Measurements from ENCODE around the gene CAPN7.

Gene CAPN7

GRCh38 chr3:15267502-15267901 is 61.5 kb downstream of the CAPN7 start:
- no peaks in the 10 kb centered on the region for H3K27me3 ChIP-seq (ENCODE audit: insufficient read depth, low read depth, severe bottlenecking)
- no peak overlapping the region for H3K4me3 ChIP-seq (ENCODE audit: low read depth, low read length)
- H3K9me3 ChIP-seq (ENCODE audit: severe bottlenecking), result no peaks in the 10 kb centered on the region
- no peak overlapping the region for H3K27ac ChIP-seq
- no peak for DNase-seq
- H3K36me3 ChIP-seq, result peaks cover 46% of the 10 kb centered on the region
- no peak for TF ChIP-seq CTCF (IDR thresholded peaks at IDR 0.05; ENCODE audit: low read depth, low read length)

- DNase-seq, result peak; percentile 86
- Histone ChIP-seq H3K36me3 (peaks cover 41% of the 10 kb centered on the region), H3K27ac (peak overlapping the region; percentile 39), H3K27me3 (ENCODE audit: insufficient read depth, low read depth, severe bottlenecking) (no peaks in the 10 kb centered on the region), H3K4me3 (ENCODE audit: low read depth, low read length) (no peak overlapping the region), H3K9me3 (ENCODE audit: severe bottlenecking) (no peaks in the 10 kb centered on the region)
- peak; percentile 93 for TF ChIP-seq CTCF (IDR thresholded peaks at IDR 0.05; ENCODE audit: low read depth, low read length)
Measured at GRCh38 chr3:15268033-15268631, 62.1 kb downstream of the CAPN7 start.

GRCh38 chr3:15269091-15269989 is 63.3 kb downstream of the CAPN7 start:
- Histone ChIP-seq H3K27ac (no peak overlapping the region; the same call in 1 of the 2 replicates), H3K27me3 (ENCODE audit: insufficient read depth, low read depth, severe bottlenecking) (no peaks in the 10 kb centered on the region), H3K4me3 (ENCODE audit: low read depth, low read length) (no peak overlapping the region), H3K36me3 (peaks cover 41% of the 10 kb centered on the region), H3K9me3 (ENCODE audit: severe bottlenecking) (no peaks in the 10 kb centered on the region)
- DNase-seq, result no peak
- TF ChIP-seq CTCF (IDR thresholded peaks at IDR 0.05; ENCODE audit: low read depth, low read length), result no peak

GRCh38 chr3:15271030-15271429 is 65.0 kb downstream of the CAPN7 start:
- peaks cover 36% of the 10 kb centered on the region for H3K36me3 ChIP-seq
- TF ChIP-seq CTCF (IDR thresholded peaks at IDR 0.05; ENCODE audit: low read depth, low read length), result no peak
- DNase-seq, result no peak
- no peak overlapping the region for H3K27ac ChIP-seq
- H3K9me3 ChIP-seq (ENCODE audit: severe bottlenecking), result no peaks in the 10 kb centered on the region
- no peak overlapping the region for H3K4me3 ChIP-seq (ENCODE audit: low read depth, low read length)
- H3K27me3 ChIP-seq (ENCODE audit: insufficient read depth, low read depth, severe bottlenecking), result no peaks in the 10 kb centered on the region

GRCh38 chr3:15271785-15272381 is 65.8 kb downstream of the CAPN7 start:
- Histone ChIP-seq H3K36me3 (peaks cover 33% of the 10 kb centered on the region), H3K9me3 (ENCODE audit: severe bottlenecking) (no peaks in the 10 kb centered on the region), H3K27ac (no peak overlapping the region), H3K27me3 (ENCODE audit: insufficient read depth, low read depth, severe bottlenecking) (no peaks in the 10 kb centered on the region), H3K4me3 (ENCODE audit: low read depth, low read length) (no peak overlapping the region)
- no peak for DNase-seq
- no peak for TF ChIP-seq CTCF (IDR thresholded peaks at IDR 0.05; ENCODE audit: low read depth, low read length)

Data from WERI-Rb-1 (cell line).